Measurements from ENCODE around the gene ILF2.

ILF2 gene

DNA sequence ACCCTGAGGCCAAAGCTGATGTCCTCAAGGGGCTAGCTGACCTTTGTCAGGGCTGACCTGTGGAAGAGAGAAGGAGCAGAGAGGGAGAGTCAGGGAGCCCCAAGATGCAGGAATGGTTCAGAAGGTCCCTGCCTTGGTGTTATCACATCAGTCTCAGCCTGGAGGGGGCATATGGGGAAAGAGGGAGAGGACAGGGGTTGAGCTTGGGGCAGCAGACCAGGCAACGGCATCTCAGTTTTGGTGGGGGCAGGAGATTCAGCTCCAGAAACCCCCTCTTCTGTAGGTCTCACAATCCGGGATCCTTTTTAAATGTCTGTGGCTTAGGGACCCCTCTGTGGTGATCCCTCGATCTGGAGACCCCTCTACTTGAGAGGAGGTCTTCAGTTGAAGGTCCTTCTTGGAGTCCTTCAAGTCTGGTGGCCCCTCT is 44.3 kb downstream of the ILF2 start:
- DNase-seq: no peak

DNA sequence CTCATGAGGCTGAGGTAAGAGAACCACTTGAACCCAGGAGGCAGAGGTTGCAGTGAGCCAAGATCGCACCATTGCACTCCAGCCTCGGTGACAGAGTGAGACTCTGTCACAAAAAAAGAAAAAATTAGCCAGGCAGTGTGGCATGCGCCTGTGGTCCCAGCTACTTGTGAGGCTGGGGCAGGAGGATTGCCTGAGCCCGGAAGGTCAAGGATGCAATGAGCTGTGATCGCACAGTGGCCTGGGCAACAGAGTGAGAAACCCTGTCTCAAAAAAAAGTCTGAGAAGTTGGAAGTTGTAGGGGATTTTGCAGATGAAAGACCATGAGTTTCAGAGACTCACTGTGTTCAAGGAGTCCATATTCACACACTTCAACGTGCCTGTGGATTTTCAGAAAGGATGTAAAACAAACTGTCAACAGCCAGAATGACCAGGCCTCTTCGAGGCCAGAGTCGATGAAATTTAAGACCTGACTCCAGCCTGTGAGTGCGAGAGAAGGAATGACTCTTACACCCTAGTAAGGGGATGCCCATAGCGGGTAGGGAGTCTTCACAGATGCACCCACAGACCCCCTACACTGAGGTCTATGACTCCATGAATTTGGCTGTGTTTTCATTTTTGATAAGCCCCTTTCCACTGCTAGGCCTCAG is 45.7 kb downstream of the ILF2 start:
- DNase-seq: no peak

GRCh38 chr1:153623101-153623500 is 47.7 kb downstream of the ILF2 start:
- no peak for DNase-seq

- DNase-seq: no peak
Observed at GRCh38 chr1:153619171-153619570, 51.6 kb downstream of the ILF2 start.

- DNase-seq: peak; percentile 91
Observed at GRCh38 chr1:153617663-153618062, 53.1 kb downstream of the ILF2 start.

DNA sequence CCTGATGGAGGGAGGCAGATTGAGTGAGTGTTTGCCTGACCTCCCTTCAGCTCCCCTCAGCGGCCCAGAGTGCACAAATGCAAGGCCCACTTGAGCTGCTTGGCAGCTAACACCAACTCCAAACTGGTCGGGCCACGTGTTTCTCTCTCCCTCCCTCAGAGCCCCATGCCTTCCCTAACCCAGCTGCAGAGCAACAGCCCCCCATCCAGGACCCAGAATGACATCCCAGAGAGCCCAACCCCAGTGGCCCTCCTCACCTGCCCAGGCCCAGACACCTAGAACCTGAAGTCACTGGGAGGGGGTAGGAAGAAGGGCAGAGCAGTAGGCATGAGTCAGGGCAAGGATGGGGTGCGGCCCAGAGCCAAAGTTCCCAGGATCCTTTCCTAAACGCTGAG is 53.9 kb downstream of the ILF2 start:
- no peak for DNase-seq

GRCh38 chr1:153616144-153616916 is 54.5 kb downstream of the ILF2 start, which contains the start of gene S100A14:
TSS of gene S100A14 (minus strand) at chr1:153616325. CDS start at chr1:153615858, 467 bp downstream.
- DNase-seq: no peak

DNA sequence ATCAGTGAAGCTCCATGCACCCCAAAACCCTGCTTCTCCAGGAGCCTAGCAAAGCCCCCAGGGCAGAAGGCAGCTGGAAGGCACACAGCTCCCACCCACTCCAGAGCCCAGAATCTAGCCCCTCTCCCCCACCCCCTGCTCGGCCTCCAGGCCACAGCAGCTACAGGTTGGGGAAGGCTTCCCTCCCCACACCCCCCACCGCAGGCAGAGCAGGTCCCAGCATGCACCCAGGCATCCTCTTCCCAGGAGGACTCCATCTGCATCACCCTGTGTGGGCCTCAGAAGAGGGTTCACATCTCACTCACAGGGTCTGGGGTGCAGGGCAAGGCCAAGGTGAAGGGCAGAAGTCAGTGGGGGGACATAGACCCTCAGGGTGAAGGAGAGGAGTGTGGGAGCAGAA is 55.4 kb downstream of the ILF2 start:
- DNase-seq: no peak

DNA sequence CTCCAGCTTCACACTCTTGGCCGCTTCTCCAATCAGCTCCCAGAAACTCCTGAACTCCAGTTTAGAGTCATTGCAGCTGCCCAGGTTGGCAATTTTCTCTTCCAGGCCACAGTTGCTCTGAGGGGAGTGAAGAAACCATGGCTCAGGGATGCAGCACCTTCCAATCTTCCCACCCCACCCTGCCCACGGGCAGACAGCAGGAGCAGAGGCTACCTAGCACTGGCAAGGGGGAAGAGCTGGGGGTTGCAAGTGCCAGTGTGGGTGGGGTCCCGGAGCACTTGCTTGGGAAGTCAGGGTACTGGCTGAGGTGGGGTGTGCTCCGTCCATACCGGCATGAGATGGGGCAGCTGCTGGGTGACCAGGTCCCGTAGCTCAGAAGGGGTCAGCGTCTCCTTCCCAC is 55.9 kb downstream of the ILF2 start:
- DNase-seq: no peak

DNA sequence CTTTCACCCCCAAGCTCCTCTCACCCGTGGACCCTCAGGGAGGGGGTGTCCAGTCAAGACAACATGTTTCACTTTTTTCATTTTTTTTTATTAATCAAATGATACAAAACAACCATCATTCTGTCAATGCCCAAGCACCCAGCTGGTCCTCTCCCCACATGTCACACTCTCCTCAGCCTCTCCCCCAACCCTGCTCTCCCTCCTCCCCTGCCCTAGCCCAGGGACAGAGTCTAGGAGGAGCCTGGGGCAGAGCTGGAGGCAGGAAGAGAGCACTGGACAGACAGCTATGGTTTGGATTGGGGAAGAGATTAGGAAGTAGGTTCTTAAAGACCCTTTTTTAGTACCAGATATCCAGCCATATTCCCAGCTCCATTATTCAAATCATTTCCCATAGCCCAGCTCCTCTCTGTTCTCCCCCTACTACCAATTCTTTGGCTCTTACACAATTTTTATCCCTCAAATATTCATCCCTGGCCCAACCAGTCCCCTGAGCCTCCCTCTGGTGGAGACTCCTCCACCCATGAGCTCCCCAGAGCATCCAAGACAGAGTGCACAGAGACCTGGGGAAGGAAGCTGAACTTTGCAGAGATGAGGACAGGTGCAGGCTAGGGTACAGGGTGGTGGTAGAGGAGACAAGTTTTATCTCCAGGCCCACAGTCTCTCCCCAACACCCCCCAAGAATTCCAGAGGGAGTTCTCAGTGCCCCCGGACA is 56.4 kb downstream of the ILF2 start:
- no peak for DNase-seq

- no peak for DNase-seq
Observed at GRCh38 chr1:153613406-153613805, 57.4 kb downstream of the ILF2 start.

- DNase-seq: no peak
Observed at GRCh38 chr1:153612755-153613331, 58.0 kb downstream of the ILF2 start, which contains the start of gene S100A16. TSS of gene S100A16 (minus strand) at chr1:153613137. CDS start at chr1:153608151, 4,986 bp downstream.

DNA sequence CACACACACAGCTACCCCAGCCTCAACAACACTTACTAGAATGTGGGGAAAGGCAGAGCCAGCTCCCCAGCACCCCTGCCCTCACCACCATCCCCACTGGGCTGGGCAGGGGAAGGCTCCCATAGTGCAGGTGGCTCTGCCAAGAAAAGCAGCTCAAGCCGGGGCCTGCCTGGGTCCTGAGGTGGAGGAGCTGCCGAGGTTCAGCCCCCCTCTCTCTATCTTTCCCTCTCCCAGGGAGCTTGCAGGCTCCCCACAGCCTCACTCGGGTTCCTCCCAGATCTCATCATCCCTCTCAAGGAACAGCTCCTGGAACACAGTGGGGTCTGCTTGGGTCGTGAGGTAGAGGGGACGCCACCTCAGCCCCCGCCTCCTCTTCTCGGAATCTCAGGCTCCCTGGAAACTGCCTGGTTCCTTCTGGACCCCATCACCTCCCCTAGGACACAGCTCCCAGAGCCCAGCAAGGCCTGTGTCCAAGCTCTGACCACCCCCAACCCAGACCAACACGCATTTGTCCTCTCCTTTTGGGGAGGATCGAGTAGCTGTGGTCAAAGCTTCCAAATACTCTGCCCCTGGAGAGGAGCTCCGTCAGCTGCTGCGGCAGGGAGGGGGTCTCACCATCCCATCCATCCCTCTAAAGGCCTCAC is 58.6 kb downstream of the ILF2 start:
- no peak for DNase-seq

All from activated CD8-positive, alpha-beta memory T cell treated with anti-CD3 and anti-CD28 coated beads for 24 hours (primary cell).